ENCODE results near the gene PI4KA. TPM values are rescaled to one million over a fixed set of nuclear protein-coding genes. Genes with fewer than 3 reads are reported as not detected.

The PI4KA gene
- total and polyA plus RNA-seq, 2 of the 13 experiments (the other 11 are each of a cell fraction or from before 2014, with no cell fraction given): 27.4 to 56.4 TPM

DNA sequence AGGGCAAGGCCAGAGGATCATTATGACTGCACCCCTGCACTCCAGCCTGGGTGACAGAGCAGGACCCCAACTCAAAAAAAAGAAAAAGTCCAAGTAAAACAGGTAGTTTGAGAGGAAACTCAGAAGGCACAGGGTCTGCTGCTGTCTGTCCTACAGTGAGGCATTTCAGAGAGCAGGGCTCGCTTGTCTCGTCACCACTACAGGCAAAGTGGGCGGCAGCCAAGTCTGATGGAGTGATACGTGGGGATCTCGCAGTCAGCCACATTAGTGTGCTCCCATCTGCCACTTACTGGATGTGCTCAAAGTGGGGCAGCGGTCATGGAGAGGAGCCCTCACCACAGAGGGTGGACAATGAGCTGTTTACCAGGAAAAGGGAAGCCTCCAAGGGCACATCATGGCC lies 42.1 kb downstream of the PI4KA start:
- Histone ChIP-seq H3K9ac (ENCODE audit: insufficient read depth, low read depth, low read length) (no peak overlapping the region), H2AFZ (ENCODE audit: low read length) (no peak overlapping the region), H3K4me3 (replicated peaks in 1 of 3; ENCODE audit: insufficient read depth in 1 of 3, low read depth in 2 of 3, low read length in 3 of 3) (no peak overlapping the region), H3K27ac (ENCODE audit: extremely low read length, insufficient read depth, low read length) (no peak overlapping the region), H3K9me3 (ENCODE audit: low read length) (no peaks in the 10 kb centered on the region), H3K79me2 (ENCODE audit: insufficient read depth, low read length) (no peaks in the 10 kb centered on the region), H3K4me2 (ENCODE audit: low read depth, low read length) (no peak overlapping the region), H3K36me3 (replicated peaks in 1 of 2; ENCODE audit: control insufficient read depth in 1 of 2, insufficient read depth in 2 of 2, low read length in 2 of 2) (peaks cover 7 to 63% of the 10 kb centered on the region in 2 experiments), H3K4me1 (ENCODE audit: insufficient read depth, low read length) (no peaks in the 10 kb centered on the region), H3K27me3 (ENCODE audit: control insufficient read depth in 1 of 2, insufficient read depth in 2 of 2, low read length in 2 of 2) (no peaks in the 10 kb centered on the region), H4K20me1 (ENCODE audit: insufficient read depth, low read length) (no peaks in the 10 kb centered on the region)
- BruUV-seq (replicated peaks): no TSS peak
- CTCF ChIA-PET (ENCODE audit: low intra/inter-chr PET ratio, low total read pairs): no interaction called here
- DNase-seq (ENCODE audit: low spot score): no peak
- in situ Hi-C loops (cut with HindIII; ENCODE audit: extremely low pct_ligation_motif_present, low pct_unique_long_range_greater_than_20kb): loop anchor here (10.0 kb wide), 1 partner anchor 58 kb away; no protein-coding TSS in a partner anchor
- no peak for ATAC-seq
- POLR2A ChIA-PET: no interaction called here
- 99% methylated on average over 6 of the region's 6 CpGs for WGBS (ENCODE audit: low lambda C conversion rate)
- intact Hi-C loops (cut with micrococcal nuclease; ENCODE audit: unreplicated experiment): no loop called here
- no peak for FAIRE-seq
- TF ChIP-seq DNMT1 (CRISPR knock-in tag; IDR thresholded peaks at IDR 0.05) (no peak), CBX1 (IDR thresholded peaks at IDR 0.05; ENCODE audit: low read depth) (no peak), SALL1 (CRISPR knock-in tag; IDR thresholded peaks at IDR 0.05) (no peak), YEATS4 (CRISPR knock-in tag; IDR thresholded peaks at IDR 0.05; ENCODE audit: borderline replicate concordance) (no peak), ATF1 (CRISPR knock-in tag; IDR thresholded peaks at IDR 0.05) (no peak), ZNF546 (CRISPR knock-in tag; conservative IDR thresholded peaks at IDR 0.05) (no peak), EHMT2 (IDR thresholded peaks at IDR 0.05; ENCODE audit: borderline replicate concordance, low read depth, low read length) (no peak), ZNF3 (CRISPR knock-in tag; IDR thresholded peaks at IDR 0.05) (no peak), ZNF879 (CRISPR knock-in tag; IDR thresholded peaks at IDR 0.05) (no peak)
- TF ChIP-seq, protein P1, sequence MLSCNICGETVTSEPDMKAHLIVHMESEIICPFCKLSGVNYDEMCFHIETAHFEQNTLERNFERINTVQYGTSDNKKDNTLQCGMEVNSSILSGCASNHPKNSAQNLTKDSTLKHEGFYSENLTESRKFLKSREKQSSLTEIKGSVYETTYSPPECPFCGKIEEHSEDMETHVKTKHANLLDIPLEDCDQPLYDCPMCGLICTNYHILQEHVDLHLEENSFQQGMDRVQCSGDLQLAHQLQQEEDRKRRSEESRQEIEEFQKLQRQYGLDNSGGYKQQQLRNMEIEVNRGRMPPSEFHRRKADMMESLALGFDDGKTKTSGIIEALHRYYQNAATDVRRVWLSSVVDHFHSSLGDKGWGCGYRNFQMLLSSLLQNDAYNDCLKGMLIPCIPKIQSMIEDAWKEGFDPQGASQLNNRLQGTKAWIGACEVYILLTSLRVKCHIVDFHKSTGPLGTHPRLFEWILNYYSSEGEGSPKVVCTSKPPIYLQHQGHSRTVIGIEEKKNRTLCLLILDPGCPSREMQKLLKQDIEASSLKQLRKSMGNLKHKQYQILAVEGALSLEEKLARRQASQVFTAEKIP (CRISPR knock-in tag; IDR thresholded peaks at IDR 0.05; ENCODE audit: borderline replicate concordance): no peak
- TF ChIP-seq, protein P2, sequence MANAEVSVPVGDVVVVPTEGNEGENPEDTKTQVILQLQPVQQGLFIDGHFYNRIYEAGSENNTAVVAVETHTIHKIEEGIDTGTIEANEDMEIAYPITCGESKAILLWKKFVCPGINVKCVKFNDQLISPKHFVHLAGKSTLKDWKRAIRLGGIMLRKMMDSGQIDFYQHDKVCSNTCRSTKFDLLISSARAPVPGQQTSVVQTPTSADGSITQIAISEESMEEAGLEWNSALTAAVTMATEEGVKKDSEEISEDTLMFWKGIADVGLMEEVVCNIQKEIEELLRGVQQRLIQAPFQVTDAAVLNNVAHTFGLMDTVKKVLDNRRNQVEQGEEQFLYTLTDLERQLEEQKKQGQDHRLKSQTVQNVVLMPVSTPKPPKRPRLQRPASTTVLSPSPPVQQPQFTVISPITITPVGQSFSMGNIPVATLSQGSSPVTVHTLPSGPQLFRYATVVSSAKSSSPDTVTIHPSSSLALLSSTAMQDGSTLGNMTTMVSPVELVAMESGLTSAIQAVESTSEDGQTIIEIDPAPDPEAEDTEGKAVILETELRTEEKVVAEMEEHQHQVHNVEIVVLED (CRISPR knock-in tag; IDR thresholded peaks at IDR 0.05; ENCODE audit: borderline replicate concordance): no peak
- TF ChIP-seq, protein P3, sequence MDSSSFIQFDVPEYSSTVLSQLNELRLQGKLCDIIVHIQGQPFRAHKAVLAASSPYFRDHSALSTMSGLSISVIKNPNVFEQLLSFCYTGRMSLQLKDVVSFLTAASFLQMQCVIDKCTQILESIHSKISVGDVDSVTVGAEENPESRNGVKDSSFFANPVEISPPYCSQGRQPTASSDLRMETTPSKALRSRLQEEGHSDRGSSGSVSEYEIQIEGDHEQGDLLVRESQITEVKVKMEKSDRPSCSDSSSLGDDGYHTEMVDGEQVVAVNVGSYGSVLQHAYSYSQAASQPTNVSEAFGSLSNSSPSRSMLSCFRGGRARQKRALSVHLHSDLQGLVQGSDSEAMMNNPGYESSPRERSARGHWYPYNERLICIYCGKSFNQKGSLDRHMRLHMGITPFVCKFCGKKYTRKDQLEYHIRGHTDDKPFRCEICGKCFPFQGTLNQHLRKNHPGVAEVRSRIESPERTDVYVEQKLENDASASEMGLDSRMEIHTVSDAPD (CRISPR knock-in tag; IDR thresholded peaks at IDR 0.05): no peak
- TF ChIP-seq, protein P4, sequence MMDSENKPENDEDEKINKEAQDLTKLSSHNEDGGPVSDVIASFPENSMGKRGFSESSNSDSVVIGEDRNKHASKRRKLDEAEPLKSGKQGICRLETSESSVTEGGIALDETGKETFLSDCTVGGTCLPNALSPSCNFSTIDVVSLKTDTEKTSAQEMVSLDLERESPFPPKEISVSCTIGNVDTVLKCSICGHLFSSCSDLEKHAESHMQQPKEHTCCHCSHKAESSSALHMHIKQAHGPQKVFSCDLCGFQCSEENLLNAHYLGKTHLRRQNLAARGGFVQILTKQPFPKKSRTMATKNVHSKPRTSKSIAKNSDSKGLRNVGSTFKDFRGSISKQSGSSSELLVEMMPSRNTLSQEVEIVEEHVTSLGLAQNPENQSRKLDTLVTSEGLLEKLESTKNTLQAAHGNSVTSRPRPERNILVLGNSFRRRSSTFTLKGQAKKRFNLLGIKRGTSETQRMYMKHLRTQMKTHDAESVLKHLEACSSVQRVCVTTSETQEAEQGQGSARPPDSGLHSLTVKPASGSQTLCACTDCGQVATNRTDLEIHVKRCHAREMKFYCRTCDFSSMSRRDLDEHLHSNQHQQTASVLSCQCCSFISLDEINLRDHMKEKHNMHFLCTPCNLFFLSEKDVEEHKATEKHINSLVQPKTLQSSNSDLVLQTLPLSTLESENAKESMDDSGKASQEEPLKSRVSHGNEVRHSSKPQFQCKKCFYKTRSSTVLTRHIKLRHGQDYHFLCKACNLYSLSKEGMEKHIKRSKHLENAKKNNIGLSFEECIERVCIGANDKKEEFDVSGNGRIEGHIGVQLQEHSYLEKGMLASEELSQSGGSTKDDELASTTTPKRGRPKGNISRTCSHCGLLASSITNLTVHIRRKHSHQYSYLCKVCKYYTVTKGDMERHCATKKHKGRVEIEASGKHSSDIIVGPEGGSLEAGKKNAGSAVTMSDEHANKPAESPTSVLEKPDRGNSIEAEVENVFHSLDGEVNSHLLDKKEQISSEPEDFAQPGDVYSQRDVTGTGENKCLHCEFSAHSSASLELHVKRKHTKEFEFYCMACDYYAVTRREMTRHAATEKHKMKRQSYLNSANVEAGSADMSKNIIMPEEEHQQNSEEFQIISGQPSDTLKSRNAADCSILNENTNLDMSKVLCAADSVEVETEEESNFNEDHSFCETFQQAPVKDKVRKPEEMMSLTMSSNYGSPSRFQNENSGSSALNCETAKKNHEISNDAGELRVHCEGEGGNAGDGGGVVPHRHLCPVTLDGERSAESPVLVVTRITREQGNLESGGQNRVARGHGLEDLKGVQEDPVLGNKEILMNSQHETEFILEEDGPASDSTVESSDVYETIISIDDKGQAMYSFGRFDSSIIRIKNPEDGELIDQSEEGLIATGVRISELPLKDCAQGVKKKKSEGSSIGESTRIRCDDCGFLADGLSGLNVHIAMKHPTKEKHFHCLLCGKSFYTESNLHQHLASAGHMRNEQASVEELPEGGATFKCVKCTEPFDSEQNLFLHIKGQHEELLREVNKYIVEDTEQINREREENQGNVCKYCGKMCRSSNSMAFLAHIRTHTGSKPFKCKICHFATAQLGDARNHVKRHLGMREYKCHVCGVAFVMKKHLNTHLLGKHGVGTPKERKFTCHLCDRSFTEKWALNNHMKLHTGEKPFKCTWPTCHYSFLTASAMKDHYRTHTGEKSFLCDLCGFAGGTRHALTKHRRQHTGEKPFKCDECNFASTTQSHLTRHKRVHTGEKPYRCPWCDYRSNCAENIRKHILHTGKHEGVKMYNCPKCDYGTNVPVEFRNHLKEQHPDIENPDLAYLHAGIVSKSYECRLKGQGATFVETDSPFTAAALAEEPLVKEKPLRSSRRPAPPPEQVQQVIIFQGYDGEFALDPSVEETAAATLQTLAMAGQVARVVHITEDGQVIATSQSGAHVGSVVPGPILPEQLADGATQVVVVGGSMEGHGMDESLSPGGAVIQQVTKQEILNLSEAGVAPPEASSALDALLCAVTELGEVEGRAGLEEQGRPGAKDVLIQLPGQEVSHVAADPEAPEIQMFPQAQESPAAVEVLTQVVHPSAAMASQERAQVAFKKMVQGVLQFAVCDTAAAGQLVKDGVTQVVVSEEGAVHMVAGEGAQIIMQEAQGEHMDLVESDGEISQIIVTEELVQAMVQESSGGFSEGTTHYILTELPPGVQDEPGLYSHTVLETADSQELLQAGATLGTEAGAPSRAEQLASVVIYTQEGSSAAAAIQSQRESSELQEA (CRISPR knock-in tag; IDR thresholded peaks at IDR 0.05; ENCODE audit: not compliant biosample characterization): no peak

Data from HepG2 (cell line).